ENCODE data around the gene PIK3R2. TPM values are rescaled to one million over a fixed set of nuclear protein-coding genes. Genes with fewer than 3 reads are reported as not detected.

PIK3R2 gene
- total and polyA plus RNA-seq, 2 of the 8 experiments (the other 6 are each of a cell fraction or from before 2014, with no cell fraction given) = 21.7 to 57.1 TPM

- TF ChIP-seq GABPA (IDR thresholded peaks at IDR 0.05; ENCODE audit: borderline replicate concordance, insufficient read depth, low read length) = no peak
- no peak for TF ChIP-seq POLR2A (IDR thresholded peaks at IDR 0.05; ENCODE audit: control extremely low read depth in 1 of 2, low read depth in 2 of 2, low read length in 2 of 2)
- no peak for TF ChIP-seq USF2 (IDR thresholded peaks at IDR 0.05; ENCODE audit: low read length)
- TF ChIP-seq GTF2F1 (IDR thresholded peaks at IDR 0.05; ENCODE audit: borderline replicate concordance, low read depth, low read length) = no peak
- no peak for TF ChIP-seq E2F6 (IDR thresholded peaks at IDR 0.05)
Observed at GRCh38 chr19:18164072-18164471, 11.1 kb downstream of the PIK3R2 start (continued).
